Epithelial cell of proximal tubule (primary cell): ENCODE results near the gene CNTLN. TPM values are rescaled to one million over a fixed set of nuclear protein-coding genes. Genes with fewer than 3 reads are reported as not detected.
"Not testable (repeated sequence)": the region's sequence is repeated elsewhere in the genome, so short reads cannot be mapped to it uniquely, and the experiment has no call there.

Experiments
- DNase-seq: peaks from one replicate; pipeline ENCODE4 v3.0.0-alpha.2; 2011; ENCODE audit warnings: low read depth
- H3K4me3 ChIP-seq: 2 replicates; pipeline ENCODE4 v1.5.1; 2011; ENCODE audit warnings: low read depth, mild to moderate bottlenecking, low read length
- total RNA-seq: library from RNA; depleted of rRNA; stranded (reverse); fragments of >200 nt; gene quantifications from 2 replicates; pipeline ENCODE4 v1.2.3, GENCODE V29; 2015
- TF ChIP-seq, protein P1 (sequence below): conservative IDR thresholded peaks from 2 replicates; pipeline ENCODE4 v1.5.1; 2012; ENCODE audit warnings: low read depth, mild to moderate bottlenecking, low read length

The CNTLN gene
- total RNA-seq, 1 donor from 2014 or later = 5.6 TPM

DNA sequence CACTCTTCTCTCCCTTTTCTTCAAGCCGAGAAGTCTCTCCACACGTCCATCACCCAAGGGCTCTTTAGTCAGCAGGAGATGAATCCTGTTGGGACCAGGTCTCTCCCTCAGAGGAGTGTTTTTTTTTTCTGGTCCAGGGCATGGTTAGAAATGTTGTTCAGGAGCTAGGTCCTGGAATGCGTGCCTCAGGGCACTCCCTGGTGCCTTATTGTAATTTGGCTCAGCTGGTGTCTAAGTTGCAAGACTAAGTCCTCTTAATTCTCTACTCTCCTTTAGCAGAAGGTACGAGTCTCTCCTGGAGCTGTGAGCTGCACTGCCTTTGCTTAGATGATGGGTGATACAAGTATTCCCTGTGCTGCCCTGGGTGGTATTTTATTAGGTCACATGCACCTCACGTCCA is 111.9 kb downstream of the CNTLN start:
- DNase-seq = no peak
- H3K4me3 ChIP-seq = no peak overlapping the region
- TF ChIP-seq, protein P1, sequence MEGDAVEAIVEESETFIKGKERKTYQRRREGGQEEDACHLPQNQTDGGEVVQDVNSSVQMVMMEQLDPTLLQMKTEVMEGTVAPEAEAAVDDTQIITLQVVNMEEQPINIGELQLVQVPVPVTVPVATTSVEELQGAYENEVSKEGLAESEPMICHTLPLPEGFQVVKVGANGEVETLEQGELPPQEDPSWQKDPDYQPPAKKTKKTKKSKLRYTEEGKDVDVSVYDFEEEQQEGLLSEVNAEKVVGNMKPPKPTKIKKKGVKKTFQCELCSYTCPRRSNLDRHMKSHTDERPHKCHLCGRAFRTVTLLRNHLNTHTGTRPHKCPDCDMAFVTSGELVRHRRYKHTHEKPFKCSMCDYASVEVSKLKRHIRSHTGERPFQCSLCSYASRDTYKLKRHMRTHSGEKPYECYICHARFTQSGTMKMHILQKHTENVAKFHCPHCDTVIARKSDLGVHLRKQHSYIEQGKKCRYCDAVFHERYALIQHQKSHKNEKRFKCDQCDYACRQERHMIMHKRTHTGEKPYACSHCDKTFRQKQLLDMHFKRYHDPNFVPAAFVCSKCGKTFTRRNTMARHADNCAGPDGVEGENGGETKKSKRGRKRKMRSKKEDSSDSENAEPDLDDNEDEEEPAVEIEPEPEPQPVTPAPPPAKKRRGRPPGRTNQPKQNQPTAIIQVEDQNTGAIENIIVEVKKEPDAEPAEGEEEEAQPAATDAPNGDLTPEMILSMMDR = no peak

DNA sequence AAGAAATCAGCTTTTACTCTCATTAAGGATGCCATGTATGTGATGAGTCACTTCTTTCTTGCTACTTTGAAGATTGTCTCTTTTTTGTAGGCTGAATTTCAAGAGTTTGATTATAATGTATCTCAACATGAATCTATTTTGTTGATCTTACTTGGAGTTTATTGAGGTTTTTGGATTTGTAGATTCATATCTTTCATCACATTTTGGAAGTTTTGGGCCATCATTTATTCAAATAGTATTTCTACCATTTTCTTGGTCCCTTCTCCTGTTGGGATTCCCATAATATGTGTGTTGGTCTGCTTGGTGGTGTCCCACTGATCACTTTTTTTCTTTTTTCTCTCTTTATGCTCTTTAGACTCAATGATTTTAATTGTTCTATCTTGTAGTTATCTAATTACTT is 116.3 kb downstream of the CNTLN start:
- no peak for DNase-seq
- TF ChIP-seq, protein P1 = no peak
- no peak overlapping the region for H3K4me3 ChIP-seq

DNA sequence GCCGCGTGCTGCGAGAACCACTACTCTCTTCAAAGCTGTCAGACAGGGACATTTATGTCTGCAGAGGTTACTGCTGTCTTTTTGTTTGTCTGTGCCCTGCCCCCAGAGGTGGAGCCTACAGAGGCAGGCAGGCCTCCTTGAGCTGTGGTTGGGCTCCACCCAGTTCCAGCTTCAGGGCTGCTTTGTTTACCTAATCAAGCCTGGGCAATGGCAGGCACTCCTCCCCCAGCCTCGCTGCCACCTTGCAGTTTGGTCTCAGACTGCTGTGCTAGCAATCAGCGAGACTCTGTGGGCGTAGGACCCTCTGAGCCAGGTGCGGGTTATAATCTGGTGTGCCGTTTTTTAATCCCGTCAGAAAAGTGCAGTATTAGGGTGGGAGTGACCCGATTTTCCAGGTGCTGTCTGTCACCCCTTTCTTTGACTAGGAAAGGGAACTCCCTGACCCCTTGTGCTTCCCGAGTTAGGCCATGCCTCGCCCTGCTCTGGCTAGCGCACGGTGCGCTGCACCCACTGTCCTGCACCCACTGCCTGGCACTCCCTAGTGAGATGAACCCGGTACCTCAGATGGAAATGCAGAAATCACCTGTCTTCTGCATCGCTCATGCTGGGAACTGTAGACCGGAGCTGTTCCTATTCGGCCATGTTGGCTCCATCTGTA is 133.8 kb downstream of the CNTLN start:
- DNase-seq, H3K4me3 ChIP-seq: not testable (repeated sequence)

DNA sequence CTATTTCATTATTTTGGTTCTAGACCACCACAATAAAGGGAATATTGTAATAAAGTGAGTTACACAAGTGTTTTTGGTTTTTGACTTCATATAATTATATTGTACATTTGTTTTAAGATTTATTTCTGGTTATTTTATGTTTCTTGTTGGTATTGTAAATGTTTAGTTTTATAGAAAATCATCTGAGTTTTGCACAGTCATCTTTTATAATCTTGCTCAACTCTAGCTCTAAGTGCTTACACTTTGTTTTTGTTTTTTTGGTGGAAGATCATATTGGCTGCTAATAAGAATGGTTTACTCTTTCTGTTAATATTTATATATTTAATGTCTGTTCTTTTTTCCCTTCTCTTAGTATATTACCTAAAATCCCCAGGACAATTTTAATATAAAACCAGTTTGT is 135.0 kb downstream of the CNTLN start:
- no peak for DNase-seq
- TF ChIP-seq, protein P1 = no peak
- no peak overlapping the region for H3K4me3 ChIP-seq

DNA sequence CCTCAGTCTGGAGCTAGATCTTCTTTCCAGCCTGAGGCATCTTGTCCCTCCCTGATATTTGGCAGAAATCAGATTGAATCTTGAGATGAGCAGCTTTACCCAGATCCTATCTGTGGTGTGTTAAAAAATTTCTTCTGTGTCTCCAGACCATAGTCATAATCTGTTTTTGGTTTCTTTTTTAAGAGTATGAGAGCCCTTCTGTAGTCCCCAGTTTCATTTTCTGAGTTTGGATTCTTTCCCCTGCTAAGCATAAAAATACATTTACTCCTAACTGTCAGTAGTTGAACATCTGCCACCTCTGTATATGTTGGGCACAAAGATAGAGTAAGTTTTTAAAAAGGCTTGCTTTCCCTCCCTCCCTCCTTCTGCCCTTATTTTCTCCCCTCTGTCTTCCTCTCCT is 137.7 kb downstream of the CNTLN start:
- H3K4me3 ChIP-seq = no peak overlapping the region
- TF ChIP-seq, protein P1 = no peak
- no peak for DNase-seq

DNA sequence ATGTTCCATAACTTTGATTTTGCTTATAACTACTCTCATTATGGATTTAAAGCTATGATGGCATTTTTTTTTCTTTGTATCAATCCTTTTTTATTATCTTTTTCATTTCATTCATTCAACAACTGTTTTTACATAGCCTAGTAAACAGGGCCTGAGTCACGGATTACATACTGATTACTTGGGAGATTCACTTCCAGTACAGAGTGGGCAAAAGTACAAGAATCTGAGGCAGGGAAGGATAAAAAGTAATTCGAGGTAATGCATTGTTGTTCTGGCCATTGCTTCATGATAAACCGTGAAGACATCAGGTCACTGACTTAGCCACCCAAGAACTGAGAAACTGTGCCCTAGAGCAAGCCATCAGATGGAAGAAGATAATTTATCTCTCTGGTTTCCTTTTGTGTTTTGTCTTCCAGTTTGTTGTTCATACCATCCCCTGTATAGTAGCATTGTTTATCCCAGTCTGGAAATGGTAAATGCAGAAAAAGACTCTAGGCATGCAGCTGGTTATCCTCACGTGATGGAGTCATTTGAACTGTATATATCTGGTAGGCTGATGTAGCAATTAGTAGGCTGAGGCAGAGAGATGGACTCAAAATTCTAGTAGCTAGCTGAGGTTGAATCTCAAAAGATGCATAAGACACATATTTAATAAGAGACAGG is 145.6 kb downstream of the CNTLN start:
- no peak for DNase-seq
- H3K4me3 ChIP-seq = no peak overlapping the region
- TF ChIP-seq, protein P1 = no peak

DNA sequence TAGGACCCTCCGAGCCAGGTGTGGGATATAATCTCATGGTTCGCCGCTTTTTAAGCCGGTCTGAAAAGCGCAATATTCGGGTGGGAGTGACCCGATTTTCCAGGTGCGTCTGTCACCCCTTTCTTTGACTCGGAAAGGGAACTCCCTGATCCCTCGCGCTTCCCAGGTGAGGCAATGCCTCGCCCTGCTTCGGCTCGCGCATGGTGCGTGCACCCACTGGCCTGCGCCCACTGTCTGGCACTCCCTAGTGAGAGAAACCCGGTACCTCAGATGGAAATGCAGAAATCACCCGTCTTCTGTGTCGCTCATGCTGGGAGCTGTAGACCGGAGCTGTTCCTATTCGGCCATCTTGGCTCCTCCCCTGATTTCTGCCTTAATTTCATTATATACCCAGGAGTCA is 155.8 kb downstream of the CNTLN start:
- not testable (repeated sequence) for H3K4me3 ChIP-seq

DNA sequence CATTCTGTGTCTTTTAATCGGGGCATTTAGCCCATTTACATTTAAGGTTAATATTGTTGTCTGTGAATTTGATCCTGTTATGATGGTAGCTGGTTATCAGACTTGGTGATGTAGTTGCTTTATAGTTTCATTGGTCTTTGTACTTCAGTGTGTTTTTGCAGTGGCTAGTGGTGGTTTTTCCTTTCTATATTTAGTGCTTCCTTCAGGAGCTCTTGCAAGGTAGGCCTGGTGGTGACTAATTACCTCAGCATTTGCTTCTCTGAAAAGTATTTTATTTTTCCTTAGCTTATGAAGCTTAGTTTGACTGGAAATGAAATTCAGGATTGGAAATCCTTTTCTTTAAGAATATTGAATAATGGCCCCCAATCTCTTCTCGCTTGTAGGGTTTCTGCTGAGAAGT is 156.9 kb downstream of the CNTLN start:
- no peak for DNase-seq
- H3K4me3 ChIP-seq = no peak overlapping the region
- TF ChIP-seq, protein P1 = no peak

More for the DNA sequence above, 155.8 kb downstream of the CNTLN start:
- DNase-seq = not testable (repeated sequence)
